PC-9 (cell line): ENCODE measurements around the gene SNURF.
"Not testable (repeated sequence)": the region's sequence is repeated elsewhere in the genome, so short reads cannot be mapped to it uniquely, and the experiment has no call there.

Experiments used
- EZH2 ChIP-seq: fragments of 200-600 bp; sonication (generic); IDR thresholded peaks from 2 replicates; pipeline ENCODE4 v1.8.0; 2017; ENCODE audit warnings: antibody characterized with exemption, low read depth
- TF ChIP-seq, protein P1 (sequence below): fragments of 200-600 bp; sonication (generic); conservative IDR thresholded peaks from 2 replicates; pipeline ENCODE4 v1.6.1; 2017; ENCODE audit warnings: mixed run types, antibody characterized with exemption, mild to moderate bottlenecking, moderate library complexity

DNA sequence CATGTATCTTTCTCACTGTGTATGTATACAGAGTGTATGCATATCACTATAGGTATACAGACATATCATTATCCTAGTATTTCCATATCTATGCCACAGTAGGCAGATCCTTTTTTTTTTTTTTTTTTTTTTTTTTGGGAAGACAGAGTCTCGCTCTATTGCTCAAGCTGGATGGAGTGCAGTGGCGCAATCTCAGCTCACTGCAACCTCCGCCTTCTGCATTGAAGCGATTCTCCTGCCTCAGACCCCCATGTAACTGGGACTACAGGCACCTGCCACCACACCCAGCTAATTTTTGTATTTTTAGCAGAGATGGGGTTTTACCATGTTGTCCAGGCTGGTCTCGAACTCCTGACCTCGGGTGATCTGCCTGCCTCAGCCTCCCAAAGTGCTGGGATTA, 32.0 kb upstream of the SNURF start:
- TF ChIP-seq, protein P1, sequence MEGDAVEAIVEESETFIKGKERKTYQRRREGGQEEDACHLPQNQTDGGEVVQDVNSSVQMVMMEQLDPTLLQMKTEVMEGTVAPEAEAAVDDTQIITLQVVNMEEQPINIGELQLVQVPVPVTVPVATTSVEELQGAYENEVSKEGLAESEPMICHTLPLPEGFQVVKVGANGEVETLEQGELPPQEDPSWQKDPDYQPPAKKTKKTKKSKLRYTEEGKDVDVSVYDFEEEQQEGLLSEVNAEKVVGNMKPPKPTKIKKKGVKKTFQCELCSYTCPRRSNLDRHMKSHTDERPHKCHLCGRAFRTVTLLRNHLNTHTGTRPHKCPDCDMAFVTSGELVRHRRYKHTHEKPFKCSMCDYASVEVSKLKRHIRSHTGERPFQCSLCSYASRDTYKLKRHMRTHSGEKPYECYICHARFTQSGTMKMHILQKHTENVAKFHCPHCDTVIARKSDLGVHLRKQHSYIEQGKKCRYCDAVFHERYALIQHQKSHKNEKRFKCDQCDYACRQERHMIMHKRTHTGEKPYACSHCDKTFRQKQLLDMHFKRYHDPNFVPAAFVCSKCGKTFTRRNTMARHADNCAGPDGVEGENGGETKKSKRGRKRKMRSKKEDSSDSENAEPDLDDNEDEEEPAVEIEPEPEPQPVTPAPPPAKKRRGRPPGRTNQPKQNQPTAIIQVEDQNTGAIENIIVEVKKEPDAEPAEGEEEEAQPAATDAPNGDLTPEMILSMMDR = not testable (repeated sequence)
- TF ChIP-seq EZH2 = not testable (repeated sequence)
